GM12878 (cell line): Measurements from ENCODE around the gene RPGRIP1.

ENCODE experiments used
- BCL3 ChIP-seq: IDR thresholded peaks from 2 replicates; pipeline ENCODE4 v1.6.1; 2011; ENCODE audit warnings: borderline replicate concordance, low read depth, mild to moderate bottlenecking, moderate library complexity, low read length; ENCODE audit not compliant: insufficient read depth, poor library complexity, severe bottlenecking
- BMI1 ChIP-seq: fragments of 450-650 bp; IDR thresholded peaks from 2 replicates; pipeline ENCODE4 v1.6.1; 2016; ENCODE audit warnings: mild to moderate bottlenecking, moderate library complexity, borderline replicate concordance
- CHD2 ChIP-seq: IDR thresholded peaks from 2 replicates; pipeline ENCODE4 v1.6.1; 2011; ENCODE audit warnings: low read depth, low read length, improper control_type of control experiment, borderline replicate concordance
- CTCF ChIP-seq, 3 experiments: IDR thresholded peaks in 2 of 3; conservative IDR thresholded peaks in 1 of 3; 2 replicates each; pipeline ENCODE4 v1.5.1; 2011; ENCODE audit warnings: low read depth in 3 of 3, low read length in 3 of 3, mild to moderate bottlenecking in 3 of 3, control low read depth in 2 of 3, moderate library complexity in 2 of 3, inconsistent platforms in 1 of 3, mixed read lengths in 1 of 3; ENCODE audit not compliant: control insufficient read depth in 2 of 3, insufficient read depth in 1 of 3; ENCODE audit errors: extremely low read depth in 1 of 3
- EP300 ChIP-seq, 2 experiments: fragments of 150-350 bp in 1 of 2; IDR thresholded peaks; 2 replicates each; pipeline ENCODE4 v1.6.1; 2011 to 2012; ENCODE audit warnings: low read depth in 2 of 2, low read length in 2 of 2, borderline replicate concordance in 1 of 2, improper control_type of control experiment in 1 of 2, inconsistent platforms in 1 of 2; ENCODE audit not compliant: control insufficient read depth in 1 of 2
- POLR2A ChIP-seq: IDR thresholded peaks from 2 replicates; pipeline ENCODE4 v1.6.1; 2011; ENCODE audit warnings: low read depth, mild to moderate bottlenecking, low read length
- RAD51 ChIP-seq: fragments of 450-650 bp; IDR thresholded peaks from 2 replicates; pipeline ENCODE4 v1.6.1; 2016; ENCODE audit warnings: moderate library complexity, mild to moderate bottlenecking, inconsistent platforms
- RBBP5 ChIP-seq: fragments of 200-600 bp; sonication (generic); conservative IDR thresholded peaks from 2 replicates; pipeline ENCODE4 v1.6.1; 2016
- SREBF2 ChIP-seq: IDR thresholded peaks from 2 replicates; pipeline ENCODE4 v1.6.1; 2012; ENCODE audit warnings: mild to moderate bottlenecking, low read length
- USF2 ChIP-seq: IDR thresholded peaks from 2 replicates; pipeline ENCODE4 v1.6.1; 2011; ENCODE audit warnings: low read depth, low read length, improper control_type of control experiment, borderline replicate concordance
- ZBTB33 ChIP-seq: fragments of 450-650 bp; IDR thresholded peaks from 2 replicates; pipeline ENCODE4 v1.6.1; 2017; ENCODE audit warnings: mild to moderate bottlenecking
- ZBTB40 ChIP-seq: fragments of 450-650 bp; IDR thresholded peaks from 2 replicates; pipeline ENCODE4 v1.6.1; 2016; ENCODE audit warnings: mild to moderate bottlenecking, moderate library complexity, borderline replicate concordance

- no peak for TF ChIP-seq CTCF (IDR thresholded peaks at IDR 0.05 in 2 of 3, conservative IDR thresholded peaks at IDR 0.05 in 1 of 3; ENCODE audit: control insufficient read depth in 2 of 3, extremely low read depth in 1 of 3, insufficient read depth in 1 of 3, low read depth in 3 of 3, low read length in 3 of 3)
- no peak for TF ChIP-seq ZBTB33
- no peak for TF ChIP-seq SREBF2
- TF ChIP-seq RBBP5 = no peak
- no peak for TF ChIP-seq POLR2A
- no peak for TF ChIP-seq CHD2
- no peak for TF ChIP-seq BMI1
- TF ChIP-seq USF2 = no peak
- no peak for TF ChIP-seq ZBTB40
- TF ChIP-seq BCL3 = no peak
- TF ChIP-seq EP300 (IDR thresholded peaks at IDR 0.05; ENCODE audit: borderline replicate concordance in 1 of 2, control insufficient read depth in 1 of 2, low read depth in 2 of 2, low read length in 2 of 2) = no peak
- TF ChIP-seq RAD51 = no peak
Measured at GRCh38 chr14:21261824-21262223, 18.1 kb upstream of the RPGRIP1 start.
